Adrenal gland (tissue), 5 donors: ENCODE results near the gene ANKRD44.

Source experiments
- POLR2A ChIP-seq, 2 donors: fragments of 450-650 bp; IDR thresholded peaks; one replicate each; pipeline ENCODE4 v1.6.1; 2017; ENCODE audit warnings: antibody characterized with exemption in 2 of 2, mild to moderate bottlenecking in 2 of 2, moderate library complexity in 1 of 2
- TF ChIP-seq, protein P1 (sequence below), 6 experiments: fragments of 450-650 bp in 4 of 6; fragments of 200-600 bp in 2 of 6; sonication (generic) in 1 of 6; IDR thresholded peaks; 1 replicate in 5 of 6; 2 replicates in 1 of 6; pipeline versions ENCODE4 v1.5.1 to v1.8.0; 2016 to 2021; ENCODE audit warnings: antibody characterized with exemption in 6 of 6, mild to moderate bottlenecking in 2 of 6, moderate library complexity in 1 of 6
- donor health status: DM: no; HTN: no; CAD: no.

DNA sequence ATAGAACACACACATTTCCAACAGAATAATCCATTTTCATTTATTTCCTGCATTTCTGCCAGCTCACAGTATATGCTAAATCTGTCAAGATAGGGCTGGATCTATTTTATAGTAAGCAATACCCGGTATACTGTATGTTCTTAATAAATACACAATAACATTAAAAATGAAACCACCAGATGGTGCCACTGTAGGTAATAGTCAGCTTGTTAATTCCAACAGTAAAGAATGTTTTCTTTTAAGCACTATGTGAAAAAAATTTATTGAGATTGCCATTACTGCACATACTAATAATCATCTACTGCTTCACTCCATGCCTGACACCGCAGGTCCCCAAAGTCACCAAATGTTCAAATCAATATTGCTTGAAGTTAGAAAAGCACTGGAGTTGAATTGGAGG is 252.6 kb downstream of the ANKRD44 start:
- TF ChIP-seq POLR2A (IDR thresholded peaks at IDR 0.05) = no peak
- TF ChIP-seq, protein P1, sequence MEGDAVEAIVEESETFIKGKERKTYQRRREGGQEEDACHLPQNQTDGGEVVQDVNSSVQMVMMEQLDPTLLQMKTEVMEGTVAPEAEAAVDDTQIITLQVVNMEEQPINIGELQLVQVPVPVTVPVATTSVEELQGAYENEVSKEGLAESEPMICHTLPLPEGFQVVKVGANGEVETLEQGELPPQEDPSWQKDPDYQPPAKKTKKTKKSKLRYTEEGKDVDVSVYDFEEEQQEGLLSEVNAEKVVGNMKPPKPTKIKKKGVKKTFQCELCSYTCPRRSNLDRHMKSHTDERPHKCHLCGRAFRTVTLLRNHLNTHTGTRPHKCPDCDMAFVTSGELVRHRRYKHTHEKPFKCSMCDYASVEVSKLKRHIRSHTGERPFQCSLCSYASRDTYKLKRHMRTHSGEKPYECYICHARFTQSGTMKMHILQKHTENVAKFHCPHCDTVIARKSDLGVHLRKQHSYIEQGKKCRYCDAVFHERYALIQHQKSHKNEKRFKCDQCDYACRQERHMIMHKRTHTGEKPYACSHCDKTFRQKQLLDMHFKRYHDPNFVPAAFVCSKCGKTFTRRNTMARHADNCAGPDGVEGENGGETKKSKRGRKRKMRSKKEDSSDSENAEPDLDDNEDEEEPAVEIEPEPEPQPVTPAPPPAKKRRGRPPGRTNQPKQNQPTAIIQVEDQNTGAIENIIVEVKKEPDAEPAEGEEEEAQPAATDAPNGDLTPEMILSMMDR (IDR thresholded peaks at IDR 0.05) = no peak
